Naive thymus-derived CD4-positive, alpha-beta T cell (primary cell): ENCODE measurements around the gene VAMP7. TPM values are rescaled to one million over a fixed set of nuclear protein-coding genes. Genes with fewer than 3 reads are reported as not detected.
"Not testable (repeated sequence)": the region's sequence is repeated elsewhere in the genome, so short reads cannot be mapped to it uniquely, and the experiment has no call there.

Source experiments
- ATAC-seq: fragments of 150-1000 bp; cut with Tn5 transposase; 2 replicates; pipeline ENCODE4 v1.10.0; 2021; ENCODE audit warnings: mild to moderate bottlenecking, moderate library complexity
- CTCF ChIA-PET: fragments of 350-600 bp; sonication (Branson Sonifier 250); formaldehyde crosslinking; loops from one replicate; lab custom pipeline; 2021; ENCODE audit warnings: antibody characterized with exemption; lab: Charles Lee
- POLR2A ChIA-PET: fragments of 350-600 bp; sonication (Branson Sonifier 250); formaldehyde crosslinking; loops from one replicate; lab custom pipeline; 2021; ENCODE audit warnings: antibody characterized with exemption, inconsistent platforms; lab: Charles Lee
- DNase-seq, 9 donors: peaks; one replicate each; pipeline versions ENCODE4 v3.0.0 to v3.0.0-alpha.2; 2020 to 2022; ENCODE audit warnings: mixed read lengths in 1 of 9
- H3K27ac ChIP-seq: one replicate; pipeline ENCODE4 v1.7.0; 2013; ENCODE audit warnings: mild to moderate bottlenecking, low read depth, low read length, moderate library complexity
- H3K27me3 ChIP-seq, 2 donors: one replicate each; pipeline ENCODE4 v1.7.0; 2013; ENCODE audit warnings: low read length in 2 of 2, mild to moderate bottlenecking in 2 of 2, moderate library complexity in 2 of 2; ENCODE audit not compliant: control insufficient read depth in 2 of 2, insufficient read depth in 2 of 2
- H3K36me3 ChIP-seq, 3 experiments: 1 replicate in 2 of 3; 2 replicates in 1 of 3; pipeline ENCODE4 v1.7.0; 2013; ENCODE audit warnings: low read length in 3 of 3, mild to moderate bottlenecking in 3 of 3, moderate library complexity in 1 of 3; ENCODE audit not compliant: insufficient read depth in 3 of 3, control insufficient read depth in 2 of 3
- H3K4me1 ChIP-seq, 2 donors: one replicate each; pipeline ENCODE4 v1.7.0; 2013; ENCODE audit warnings: low read length in 2 of 2, mild to moderate bottlenecking in 2 of 2, moderate library complexity in 1 of 2; ENCODE audit not compliant: control insufficient read depth in 2 of 2, insufficient read depth in 2 of 2
- H3K4me3 ChIP-seq: 2 replicates; pipeline ENCODE4 v1.7.0; 2013; ENCODE audit warnings: mild to moderate bottlenecking, low read length
- H3K9me3 ChIP-seq, 3 experiments: 1 replicate in 2 of 3; 2 replicates in 1 of 3; pipeline ENCODE4 v1.7.0; 2013; ENCODE audit warnings: low read length in 3 of 3; ENCODE audit not compliant: control insufficient read depth in 2 of 3
- H3K27ac Mint-ChIP-seq, 9 donors: one replicate each; pipeline ENCODE4 v1.8.0; 2020 to 2022; ENCODE audit warnings: mixed read lengths in 9 of 9, mild to moderate bottlenecking in 8 of 9, moderate library complexity in 5 of 9, inconsistent platforms in 2 of 9
- H3K27me3 Mint-ChIP-seq, 5 donors: one replicate each; pipeline ENCODE4 v1.8.0; 2021 to 2022; ENCODE audit warnings: mixed read lengths in 5 of 5, mild to moderate bottlenecking in 1 of 5
- H3K36me3 Mint-ChIP-seq, 5 donors: one replicate each; pipeline ENCODE4 v1.8.0; 2020 to 2022; ENCODE audit warnings: mixed read lengths in 5 of 5, mild to moderate bottlenecking in 3 of 5, inconsistent platforms in 1 of 5
- H3K4me1 Mint-ChIP-seq, 7 donors: one replicate each; pipeline ENCODE4 v1.8.0; 2020 to 2022; ENCODE audit warnings: mixed read lengths in 7 of 7, mild to moderate bottlenecking in 3 of 7, inconsistent platforms in 1 of 7
- H3K4me3 Mint-ChIP-seq, 10 donors: one replicate each; pipeline ENCODE4 v1.8.0; 2020 to 2022; ENCODE audit warnings: mild to moderate bottlenecking in 10 of 10, mixed read lengths in 10 of 10, moderate library complexity in 6 of 10, inconsistent platforms in 2 of 10
- H3K9me3 Mint-ChIP-seq, 11 donors: one replicate each; pipeline ENCODE4 v1.8.0; 2020 to 2022; ENCODE audit warnings: mixed read lengths in 11 of 11, mild to moderate bottlenecking in 4 of 11, inconsistent platforms in 1 of 11, moderate library complexity in 1 of 11
- intact Hi-C, 2 donors: fragments of 100-400 bp; cut with micrococcal nuclease; formaldehyde crosslinking; loops; one replicate each; pipeline ENCODE4 v1.15.1; 2023
- polyA plus RNA-seq, 2 donors: library from polyadenylated mRNA; unstranded; fragments of 300-500 nt; fragmentation: Illumina TruSeq; gene quantifications; one replicate each; pipeline ENCODE4 v1.2.3, GENCODE V29; 2021
- total RNA-seq, 6 experiments: library from RNA in 5 of 6; stranded (reverse) in 5 of 6; gene quantifications; 1 replicate in 5 of 6; 2 replicates in 1 of 6; pipeline ENCODE4 v1.2.3 and lab custom pipeline; 2021 to 2026

VAMP7 gene
- total and polyA plus RNA-seq, 7 experiments from 2014 or later, result 18.5 to 61.2 (median 21.2) TPM

- DNase-seq (no peak), ATAC-seq (no peak)
- intact Hi-C loops, result no loop called here
- Mint-ChIP-seq H3K4me3 (no peak overlapping the region), H3K27ac (peak overlapping the region in 1 of 9 donors; percentile 46), H3K9me3 (peaks cover 5 to 39% (median 16%) of the 10 kb centered on the region in 11 donors), H3K27me3 (peaks cover 2 to 49% (median 19%) of the 10 kb centered on the region in 5 donors), H3K36me3 (peaks cover 0 to 8% (median 0%) of the 10 kb centered on the region in 5 donors), H3K4me1 (peaks cover 0 to 23% (median 0%) of the 10 kb centered on the region in 7 donors)
- peaks cover 0 to 2% of the 10 kb centered on the region in 2 donors for H3K27me3 ChIP-seq
- ChIA-PET CTCF (no interaction called here), POLR2A (no interaction called here)
- H3K9me3 ChIP-seq, result peaks cover 0 to 9% (median 0%) of the 10 kb centered on the region in 3 experiments
- H3K4me1 ChIP-seq, result no peaks in the 10 kb centered on the region
- H3K36me3 ChIP-seq, result no peaks in the 10 kb centered on the region
- H3K4me3 ChIP-seq, result no peak overlapping the region
- H3K27ac ChIP-seq, result no peak overlapping the region
Observed at GRCh38 chrX:155968791-155969190, 87.6 kb downstream of the VAMP7 start.

- H3K4me1 ChIP-seq, H3K27ac ChIP-seq, ATAC-seq, DNase-seq, H3K27me3 ChIP-seq, H3K4me3 ChIP-seq, H3K36me3 ChIP-seq, H3K36me3 Mint-ChIP-seq, intact Hi-C loops, H3K27ac Mint-ChIP-seq, CTCF ChIA-PET, H3K4me3 Mint-ChIP-seq, POLR2A ChIA-PET, H3K9me3 ChIP-seq: not testable (repeated sequence)
- H3K4me1 Mint-ChIP-seq, result peaks cover 0 to 25% (median 0%) of the 10 kb centered on the region in 7 donors
- H3K27me3 Mint-ChIP-seq, result peaks cover 2 to 41% (median 20%) of the 10 kb centered on the region in 5 donors
- H3K9me3 Mint-ChIP-seq, result peaks cover 3 to 27% (median 15%) of the 10 kb centered on the region in 11 donors
Observed at GRCh38 chrX:155971658-155972057, 90.5 kb downstream of the VAMP7 start.

GRCh38 chrX:155972241-155972640 lies 91.1 kb downstream of the VAMP7 start:
- H3K4me3 ChIP-seq, H3K36me3 ChIP-seq, ATAC-seq, H3K36me3 Mint-ChIP-seq, POLR2A ChIA-PET, H3K27ac ChIP-seq, H3K27ac Mint-ChIP-seq, intact Hi-C loops, CTCF ChIA-PET, H3K27me3 ChIP-seq, H3K4me3 Mint-ChIP-seq, DNase-seq, H3K4me1 ChIP-seq, H3K9me3 ChIP-seq: not testable (repeated sequence)
- H3K27me3 Mint-ChIP-seq, result peaks cover 2 to 38% (median 20%) of the 10 kb centered on the region in 5 donors
- H3K4me1 Mint-ChIP-seq, result peaks cover 0 to 20% (median 0%) of the 10 kb centered on the region in 7 donors
- peaks cover 3 to 23% (median 12%) of the 10 kb centered on the region in 11 donors for H3K9me3 Mint-ChIP-seq

- Histone ChIP-seq H3K36me3 (no peaks in the 10 kb centered on the region), H3K27ac (no peak overlapping the region), H3K9me3 (no peaks in the 10 kb centered on the region), H3K4me1 (no peaks in the 10 kb centered on the region), H3K27me3 (no peaks in the 10 kb centered on the region), H3K4me3 (no peak overlapping the region)
- Mint-ChIP-seq H3K27ac (no peak overlapping the region), H3K4me1 (no peaks in the 10 kb centered on the region), H3K36me3 (peaks cover 0 to 3% (median 0%) of the 10 kb centered on the region in 5 donors), H3K4me3 (no peak overlapping the region), H3K9me3 (peaks cover 0 to 10% (median 5%) of the 10 kb centered on the region in 11 donors), H3K27me3 (peaks cover 0 to 5% (median 0%) of the 10 kb centered on the region in 5 donors)
- ChIA-PET CTCF (no interaction called here), POLR2A (no interaction called here)
- no peak for DNase-seq
- intact Hi-C loops, result no loop called here
- no peak for ATAC-seq
Observed at GRCh38 chrX:155983326-155983725, 102.2 kb downstream of the VAMP7 start.

GRCh38 chrX:155985208-155985607 lies 104.1 kb downstream of the VAMP7 start:
- ATAC-seq, result no peak
- Histone ChIP-seq H3K9me3 (no peaks in the 10 kb centered on the region), H3K27ac (no peak overlapping the region), H3K4me3 (no peak overlapping the region), H3K36me3 (no peaks in the 10 kb centered on the region), H3K4me1 (no peaks in the 10 kb centered on the region), H3K27me3 (no peaks in the 10 kb centered on the region)
- H3K4me1 Mint-ChIP-seq, result no peaks in the 10 kb centered on the region
- no peak overlapping the region for H3K4me3 Mint-ChIP-seq
- POLR2A ChIA-PET, result no interaction called here
- H3K36me3 Mint-ChIP-seq, result peaks cover 0 to 3% (median 0%) of the 10 kb centered on the region in 5 donors
- peaks cover 0 to 11% (median 5%) of the 10 kb centered on the region in 11 donors for H3K9me3 Mint-ChIP-seq
- peaks cover 0 to 5% (median 4%) of the 10 kb centered on the region in 5 donors for H3K27me3 Mint-ChIP-seq
- intact Hi-C loops, result no loop called here
- DNase-seq, result no peak
- H3K27ac Mint-ChIP-seq, result no peak overlapping the region
- CTCF ChIA-PET, result no interaction called here

- H3K36me3 Mint-ChIP-seq, POLR2A ChIA-PET, H3K4me1 ChIP-seq: not testable (repeated sequence)
Observed at GRCh38 chrX:155986995-155987394, 105.8 kb downstream of the VAMP7 start.

GRCh38 chrX:155988859-155989258 lies 107.7 kb downstream of the VAMP7 start:
- Histone ChIP-seq H3K27ac (no peak overlapping the region), H3K27me3 (no peaks in the 10 kb centered on the region), H3K36me3 (no peaks in the 10 kb centered on the region), H3K4me1 (no peaks in the 10 kb centered on the region), H3K9me3 (no peaks in the 10 kb centered on the region), H3K4me3 (no peak overlapping the region)
- ATAC-seq (no peak), DNase-seq (no peak)
- Mint-ChIP-seq H3K9me3 (peaks cover 0 to 4% (median 0%) of the 10 kb centered on the region in 11 donors), H3K4me3 (no peak overlapping the region), H3K27ac (no peak overlapping the region), H3K27me3 (peaks cover 3 to 10% (median 6%) of the 10 kb centered on the region in 5 donors), H3K4me1 (no peaks in the 10 kb centered on the region), H3K36me3 (peaks cover 0 to 4% (median 0%) of the 10 kb centered on the region in 5 donors)
- ChIA-PET POLR2A (no interaction called here), CTCF (no interaction called here)
- intact Hi-C loops, result no loop called here

More at GRCh38 chrX:155986995-155987394, 105.8 kb downstream of the VAMP7 start:
- H3K36me3 ChIP-seq, H3K4me3 Mint-ChIP-seq, intact Hi-C loops, H3K27ac Mint-ChIP-seq, CTCF ChIA-PET, H3K4me3 ChIP-seq, H3K27me3 ChIP-seq, H3K27ac ChIP-seq, H3K4me1 Mint-ChIP-seq, ATAC-seq, DNase-seq, H3K9me3 ChIP-seq: not testable (repeated sequence)
- Mint-ChIP-seq H3K27me3 (peaks cover 4 to 10% (median 5%) of the 10 kb centered on the region in 5 donors), H3K9me3 (peaks cover 0 to 11% (median 5%) of the 10 kb centered on the region in 11 donors)
